ENCODE measurements around the gene RGS8.

Gene RGS8

GRCh38 chr1:182671750-182672486, 12.5 kb downstream of the RGS8 start:
- Histone ChIP-seq H3K4me1 (ENCODE audit: control insufficient read depth, insufficient read depth, low read length) (peaks cover 19% of the 10 kb centered on the region), H3K9me3 (ENCODE audit: control insufficient read depth in 2 of 2, low read length in 2 of 2) (no peaks in the 10 kb centered on the region), H3K4me3 (ENCODE audit: low read length in 2 of 2) (no peak overlapping the region), H3K9ac (ENCODE audit: low read length in 2 of 2) (no peak overlapping the region), H3K27ac (ENCODE audit: low read length) (no peak overlapping the region), H3K27me3 (ENCODE audit: control insufficient read depth in 1 of 2, insufficient read depth in 2 of 2, low read length in 2 of 2) (peaks cover 0 to under 1% of the 10 kb centered on the region in 2 donors), H3K36me3 (ENCODE audit: control insufficient read depth in 2 of 2, insufficient read depth in 2 of 2, low read length in 2 of 2) (no peaks in the 10 kb centered on the region)

GRCh38 chr1:182670032-182670749, 14.2 kb downstream of the RGS8 start:
- H3K9me3 ChIP-seq (ENCODE audit: control insufficient read depth in 2 of 2, low read length in 2 of 2) = no peaks in the 10 kb centered on the region
- no peak overlapping the region for H3K27ac ChIP-seq (ENCODE audit: low read length)
- H3K9ac ChIP-seq (ENCODE audit: low read length in 2 of 2) = no peak overlapping the region
- H3K4me3 ChIP-seq (ENCODE audit: low read length in 2 of 2) = no peak overlapping the region
- peaks cover 15% of the 10 kb centered on the region for H3K4me1 ChIP-seq (ENCODE audit: control insufficient read depth, insufficient read depth, low read length)
- H3K27me3 ChIP-seq (ENCODE audit: control insufficient read depth in 1 of 2, insufficient read depth in 2 of 2, low read length in 2 of 2) = peaks cover 0 to 2% of the 10 kb centered on the region in 2 donors
- no peaks in the 10 kb centered on the region for H3K36me3 ChIP-seq (ENCODE audit: control insufficient read depth in 2 of 2, insufficient read depth in 2 of 2, low read length in 2 of 2)

GRCh38 chr1:182669266-182669665, 15.1 kb downstream of the RGS8 start:
- Histone ChIP-seq H3K9ac (ENCODE audit: low read length in 2 of 2) (no peak overlapping the region), H3K27ac (ENCODE audit: low read length) (no peak overlapping the region), H3K4me1 (ENCODE audit: control insufficient read depth, insufficient read depth, low read length) (peaks cover 6% of the 10 kb centered on the region), H3K4me3 (ENCODE audit: low read length in 2 of 2) (no peak overlapping the region), H3K9me3 (ENCODE audit: control insufficient read depth in 2 of 2, low read length in 2 of 2) (no peaks in the 10 kb centered on the region), H3K36me3 (ENCODE audit: control insufficient read depth in 2 of 2, insufficient read depth in 2 of 2, low read length in 2 of 2) (no peaks in the 10 kb centered on the region), H3K27me3 (ENCODE audit: control insufficient read depth in 1 of 2, insufficient read depth in 2 of 2, low read length in 2 of 2) (peaks cover 0 to 2% of the 10 kb centered on the region in 2 donors)

GRCh38 chr1:182668521-182669054, 15.8 kb downstream of the RGS8 start:
- Histone ChIP-seq H3K27ac (ENCODE audit: low read length) (no peak overlapping the region), H3K9me3 (ENCODE audit: control insufficient read depth in 2 of 2, low read length in 2 of 2) (no peaks in the 10 kb centered on the region), H3K4me3 (ENCODE audit: low read length in 2 of 2) (no peak overlapping the region), H3K9ac (ENCODE audit: low read length in 2 of 2) (no peak overlapping the region), H3K4me1 (ENCODE audit: control insufficient read depth, insufficient read depth, low read length) (no peaks in the 10 kb centered on the region), H3K36me3 (ENCODE audit: control insufficient read depth in 2 of 2, insufficient read depth in 2 of 2, low read length in 2 of 2) (no peaks in the 10 kb centered on the region), H3K27me3 (ENCODE audit: control insufficient read depth in 1 of 2, insufficient read depth in 2 of 2, low read length in 2 of 2) (peaks cover 0 to 2% of the 10 kb centered on the region in 2 donors)

- Histone ChIP-seq H3K9me3 (ENCODE audit: control insufficient read depth in 2 of 2, low read length in 2 of 2) (no peaks in the 10 kb centered on the region), H3K4me3 (ENCODE audit: low read length in 2 of 2) (no peak overlapping the region), H3K27me3 (ENCODE audit: control insufficient read depth in 1 of 2, insufficient read depth in 2 of 2, low read length in 2 of 2) (peaks cover 0 to 2% of the 10 kb centered on the region in 2 donors), H3K36me3 (ENCODE audit: control insufficient read depth in 2 of 2, insufficient read depth in 2 of 2, low read length in 2 of 2) (no peaks in the 10 kb centered on the region), H3K4me1 (ENCODE audit: control insufficient read depth, insufficient read depth, low read length) (no peaks in the 10 kb centered on the region), H3K27ac (ENCODE audit: low read length) (no peak overlapping the region), H3K9ac (ENCODE audit: low read length in 2 of 2) (no peak overlapping the region)
These were observed 16.4 kb downstream of the RGS8 start for GRCh38 chr1:182667848-182668505.

- Histone ChIP-seq H3K9me3 (ENCODE audit: control insufficient read depth in 2 of 2, low read length in 2 of 2) (no peaks in the 10 kb centered on the region), H3K4me1 (ENCODE audit: control insufficient read depth, insufficient read depth, low read length) (no peaks in the 10 kb centered on the region), H3K4me3 (ENCODE audit: low read length in 2 of 2) (no peak overlapping the region), H3K36me3 (ENCODE audit: control insufficient read depth in 2 of 2, insufficient read depth in 2 of 2, low read length in 2 of 2) (no peaks in the 10 kb centered on the region), H3K27ac (ENCODE audit: low read length) (no peak overlapping the region), H3K27me3 (ENCODE audit: control insufficient read depth in 1 of 2, insufficient read depth in 2 of 2, low read length in 2 of 2) (peaks cover 0 to 2% of the 10 kb centered on the region in 2 donors), H3K9ac (ENCODE audit: low read length in 2 of 2) (no peak overlapping the region)
These were observed 17.7 kb downstream of the RGS8 start for GRCh38 chr1:182666706-182667105.

- Histone ChIP-seq H3K27me3 (ENCODE audit: control insufficient read depth in 1 of 2, insufficient read depth in 2 of 2, low read length in 2 of 2) (peaks cover 0 to 2% of the 10 kb centered on the region in 2 donors), H3K9ac (ENCODE audit: low read length in 2 of 2) (no peak overlapping the region), H3K4me3 (ENCODE audit: low read length in 2 of 2) (no peak overlapping the region), H3K36me3 (ENCODE audit: control insufficient read depth in 2 of 2, insufficient read depth in 2 of 2, low read length in 2 of 2) (no peaks in the 10 kb centered on the region), H3K9me3 (ENCODE audit: control insufficient read depth in 2 of 2, low read length in 2 of 2) (no peaks in the 10 kb centered on the region), H3K27ac (ENCODE audit: low read length) (no peak overlapping the region), H3K4me1 (ENCODE audit: control insufficient read depth, insufficient read depth, low read length) (no peaks in the 10 kb centered on the region)
These were observed 20.1 kb downstream of the RGS8 start for GRCh38 chr1:182664296-182664695.

- Histone ChIP-seq H3K9me3 (ENCODE audit: control insufficient read depth in 2 of 2, low read length in 2 of 2) (no peaks in the 10 kb centered on the region), H3K27ac (ENCODE audit: low read length) (no peak overlapping the region), H3K4me3 (ENCODE audit: low read length in 2 of 2) (no peak overlapping the region), H3K27me3 (ENCODE audit: control insufficient read depth in 1 of 2, insufficient read depth in 2 of 2, low read length in 2 of 2) (peaks cover 0 to 2% of the 10 kb centered on the region in 2 donors), H3K4me1 (ENCODE audit: control insufficient read depth, insufficient read depth, low read length) (no peaks in the 10 kb centered on the region), H3K36me3 (ENCODE audit: control insufficient read depth in 2 of 2, insufficient read depth in 2 of 2, low read length in 2 of 2) (no peaks in the 10 kb centered on the region), H3K9ac (ENCODE audit: low read length in 2 of 2) (no peak overlapping the region)
These were observed 21.4 kb downstream of the RGS8 start for GRCh38 chr1:182662956-182663355.

- Histone ChIP-seq H3K4me3 (ENCODE audit: low read length in 2 of 2) (no peak overlapping the region), H3K27ac (ENCODE audit: low read length) (no peak overlapping the region), H3K9ac (ENCODE audit: low read length in 2 of 2) (no peak overlapping the region), H3K4me1 (ENCODE audit: control insufficient read depth, insufficient read depth, low read length) (no peaks in the 10 kb centered on the region), H3K9me3 (ENCODE audit: control insufficient read depth in 2 of 2, low read length in 2 of 2) (no peaks in the 10 kb centered on the region), H3K27me3 (ENCODE audit: control insufficient read depth in 1 of 2, insufficient read depth in 2 of 2, low read length in 2 of 2) (peaks cover 0 to 2% of the 10 kb centered on the region in 2 donors), H3K36me3 (ENCODE audit: control insufficient read depth in 2 of 2, insufficient read depth in 2 of 2, low read length in 2 of 2) (no peaks in the 10 kb centered on the region)
These were observed 22.1 kb downstream of the RGS8 start for GRCh38 chr1:182662121-182662890.

- Histone ChIP-seq H3K27ac (ENCODE audit: low read length) (no peak overlapping the region), H3K9ac (ENCODE audit: low read length in 2 of 2) (no peak overlapping the region), H3K4me3 (ENCODE audit: low read length in 2 of 2) (no peak overlapping the region), H3K36me3 (ENCODE audit: control insufficient read depth in 2 of 2, insufficient read depth in 2 of 2, low read length in 2 of 2) (no peaks in the 10 kb centered on the region), H3K4me1 (ENCODE audit: control insufficient read depth, insufficient read depth, low read length) (no peaks in the 10 kb centered on the region), H3K9me3 (ENCODE audit: control insufficient read depth in 2 of 2, low read length in 2 of 2) (no peaks in the 10 kb centered on the region), H3K27me3 (ENCODE audit: control insufficient read depth in 1 of 2, insufficient read depth in 2 of 2, low read length in 2 of 2) (no peaks in the 10 kb centered on the region)
These were observed 26.3 kb downstream of the RGS8 start for GRCh38 chr1:182658055-182658454.
